PC-9 (cell line): ENCODE results near the gene DGKG.

Experiments used
- CTCF ChIP-seq: fragments of 200-600 bp; sonication (generic); conservative IDR thresholded peaks from 2 replicates; pipeline ENCODE4 v1.6.1; 2017; ENCODE audit warnings: mixed run types, antibody characterized with exemption, mild to moderate bottlenecking, moderate library complexity
- EZH2 ChIP-seq: fragments of 200-600 bp; sonication (generic); IDR thresholded peaks from 2 replicates; pipeline ENCODE4 v1.8.0; 2017; ENCODE audit warnings: antibody characterized with exemption, low read depth

GRCh38 chr3:186359078-186359477, 3.0 kb downstream of the DGKG start:
- TF ChIP-seq EZH2 = no peak
- no peak for TF ChIP-seq CTCF
